Stimulated activated CD4-positive, alpha-beta T cell treated with anti-CD3 and anti-CD28 coated beads, Interleukin-4, amount 100 ng/mL, for 48 hours (primary cell): ENCODE data around the gene GNB4.

Experiments used
- DNase-seq, 2 donors: peaks; one replicate each; pipeline ENCODE4 v3.0.0-alpha.2; 2020; ENCODE audit warnings: low read depth in 2 of 2

GNB4 gene

GRCh38 chr3:179363332-179363731, 87.9 kb downstream of the GNB4 start:
- DNase-seq = no peak

DNA sequence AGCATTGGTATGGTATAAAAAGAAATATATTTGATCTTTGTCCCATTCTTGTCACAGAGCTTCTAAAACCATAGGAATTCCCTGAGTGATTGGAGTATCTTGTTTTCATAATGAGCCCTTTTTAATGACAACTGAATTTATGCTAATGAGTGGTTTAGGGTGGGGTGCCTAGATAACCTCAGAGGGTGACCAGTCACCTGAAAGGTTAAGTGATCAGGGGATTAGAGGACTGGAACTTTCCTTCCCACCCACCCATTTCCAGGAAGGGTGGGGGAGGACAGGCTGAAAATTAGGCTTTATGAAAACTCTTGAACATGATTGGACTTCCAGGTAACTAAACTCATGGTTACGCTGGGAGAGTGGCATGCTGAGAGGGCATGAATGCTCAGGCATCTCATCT, 95.3 kb downstream of the GNB4 start:
- no peak for DNase-seq

- DNase-seq = no peak
These were observed 102.8 kb downstream of the GNB4 start for GRCh38 chr3:179348325-179349013.

- DNase-seq = peak; percentile 80 to 86
These were observed 103.7 kb downstream of the GNB4 start, which contains the start of gene MFN1 for GRCh38 chr3:179347345-179348194. Gene MFN1, plus strand, starts transcription at chr3:179347709. Its CDS starts 1,143 bp downstream, at chr3:179348852.
